T follicular helper cell (primary cell): Measurements from ENCODE around the gene HHEX.

Experiments
- DNase-seq: peaks from one replicate; pipeline ENCODE4 v3.0.0-alpha.2; 2020; ENCODE audit warnings: low read depth

Gene HHEX

GRCh38 chr10:92692697-92693533 is 3.2 kb downstream of the HHEX start:
- no peak for DNase-seq

DNA sequence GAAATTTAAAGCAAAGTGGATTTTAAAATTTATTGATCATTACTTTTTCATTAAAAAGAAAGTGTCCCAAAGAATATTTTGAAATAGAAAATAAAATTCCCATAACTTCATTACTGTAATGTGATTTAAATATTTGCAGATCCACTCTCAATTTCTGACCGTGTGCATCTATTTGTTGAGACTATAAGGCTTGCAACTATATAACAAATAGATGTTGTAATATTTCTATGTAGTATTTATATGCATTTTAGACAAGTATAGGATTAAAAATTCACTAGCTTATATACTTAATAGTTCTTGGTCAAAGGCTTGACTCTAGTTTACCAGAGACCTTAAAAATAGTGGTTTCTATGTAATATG is 3.8 kb downstream of the HHEX start:
- no peak for DNase-seq

GRCh38 chr10:92695679-92696605 is 6.2 kb downstream of the HHEX start:
- DNase-seq = no peak

GRCh38 chr10:92696606-92697383 is 7.0 kb downstream of the HHEX start:
- DNase-seq = no peak

GRCh38 chr10:92697663-92698511 is 8.1 kb downstream of the HHEX start:
- no peak for DNase-seq

DNA sequence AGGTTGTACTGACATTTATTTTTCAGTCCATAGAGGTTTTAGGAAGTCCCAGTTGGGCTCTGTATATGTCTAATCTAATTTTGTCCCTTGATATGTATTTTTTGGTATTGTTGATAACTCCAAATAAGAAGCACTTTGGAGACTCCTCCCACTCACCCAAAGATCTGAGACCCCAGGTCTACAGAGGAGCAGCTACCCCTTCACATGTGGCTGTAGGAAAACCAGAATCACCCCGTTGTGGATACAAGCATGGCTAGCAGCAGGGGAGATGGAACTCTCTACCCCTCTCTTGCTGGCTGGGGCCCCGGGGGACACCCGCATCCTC is 9.4 kb downstream of the HHEX start:
- no peak for DNase-seq

GRCh38 chr10:92699518-92700381 is 10.0 kb downstream of the HHEX start:
- DNase-seq = no peak

- no peak for DNase-seq
These were observed 12.7 kb downstream of the HHEX start for GRCh38 chr10:92702301-92702916.

DNA sequence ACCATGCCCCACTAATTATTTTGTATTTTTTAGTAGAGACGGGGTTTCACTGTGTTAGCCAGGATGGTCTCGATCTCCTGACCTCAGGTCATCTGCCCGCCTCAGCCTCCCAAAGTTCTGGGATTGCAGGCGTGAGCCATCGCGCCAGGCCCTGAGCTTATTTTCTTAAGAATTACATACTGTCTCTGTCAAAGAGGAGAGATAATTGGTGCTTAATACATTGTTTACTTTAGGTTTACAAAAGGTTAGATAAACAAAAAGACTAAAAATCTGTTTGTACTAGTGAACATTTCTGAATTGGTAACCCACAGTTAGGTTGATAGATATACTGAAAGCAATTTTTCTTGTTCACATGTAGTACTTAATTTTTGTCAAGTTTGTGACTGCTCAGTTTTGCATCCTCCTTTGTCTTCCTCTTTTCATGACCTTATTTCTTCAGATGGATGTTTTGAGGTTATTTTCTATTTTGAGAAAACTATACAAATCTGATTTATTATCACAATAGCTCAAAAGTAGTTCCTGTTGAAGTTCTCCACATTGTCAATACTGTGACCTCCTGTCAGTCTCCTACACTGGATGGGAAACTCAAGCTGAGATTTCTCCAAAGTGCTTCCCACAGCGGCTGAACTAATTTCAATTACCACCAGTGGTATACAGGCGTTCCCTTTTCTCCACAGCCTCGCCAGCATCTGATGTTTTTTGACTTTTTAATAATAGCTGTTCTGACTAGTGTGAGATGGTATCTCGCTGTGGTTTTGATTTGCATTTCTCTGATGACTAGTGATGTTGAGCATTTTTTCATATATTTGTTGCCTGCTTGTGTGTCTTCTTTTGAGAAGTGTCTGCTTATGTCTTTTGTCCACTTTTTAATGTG is 22.5 kb downstream of the HHEX start:
- DNase-seq = no peak

- DNase-seq = no peak
These were observed 24.5 kb downstream of the HHEX start for GRCh38 chr10:92714152-92714845.

DNA sequence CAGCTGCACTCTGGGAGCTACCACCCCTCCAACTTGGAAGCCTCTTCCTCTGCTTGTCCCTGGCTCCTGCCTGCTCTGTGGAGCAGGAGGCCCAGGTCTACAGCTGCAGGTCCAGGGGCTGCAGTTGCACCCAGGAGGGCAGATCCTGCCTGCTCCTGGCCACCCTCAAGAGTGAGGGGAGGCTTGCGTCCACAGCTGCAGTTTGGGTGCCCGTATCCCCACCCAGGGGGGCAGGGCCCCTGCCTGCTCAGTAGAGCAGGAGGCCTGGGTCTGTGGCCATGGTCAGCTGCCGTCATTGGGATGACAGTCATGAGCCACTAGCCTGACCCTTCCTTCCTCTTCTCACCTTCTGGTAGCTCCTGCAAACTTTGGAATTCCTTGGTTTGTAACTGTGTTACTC is 25.1 kb downstream of the HHEX start:
- no peak for DNase-seq

GRCh38 chr10:92719991-92720830 is 30.5 kb downstream of the HHEX start:
- DNase-seq = no peak

GRCh38 chr10:92720831-92721165 is 31.0 kb downstream of the HHEX start:
- no peak for DNase-seq

GRCh38 chr10:92722349-92722748 is 32.6 kb downstream of the HHEX start:
- DNase-seq = no peak

DNA sequence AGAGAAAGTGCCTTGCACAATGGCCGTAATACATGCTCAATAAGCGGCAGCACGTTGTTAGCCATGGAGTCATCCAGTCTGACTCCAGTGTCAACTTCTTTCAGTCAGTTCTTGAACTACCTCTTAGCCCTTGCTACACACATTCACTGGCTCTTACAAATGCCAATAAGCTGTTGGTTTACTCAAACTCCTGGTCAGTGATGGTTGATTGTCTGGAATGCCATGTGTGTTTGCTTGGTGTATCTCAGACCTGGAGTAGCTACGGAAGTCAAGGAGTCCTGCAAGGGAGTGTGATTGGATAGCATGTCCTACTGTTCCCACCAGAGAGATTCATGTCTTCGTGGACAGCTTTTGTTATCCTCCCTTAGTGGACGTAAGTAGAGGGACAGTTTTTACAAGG is 37.4 kb downstream of the HHEX start:
- no peak for DNase-seq

GRCh38 chr10:92727550-92727949 is 37.8 kb downstream of the HHEX start:
- DNase-seq = no peak

- no peak for DNase-seq
These were observed 40.1 kb downstream of the HHEX start for GRCh38 chr10:92729886-92730285.

- DNase-seq = no peak
These were observed 43.2 kb downstream of the HHEX start for GRCh38 chr10:92732958-92733357.
